Esophagus muscularis mucosa (tissue), 3 donors: ENCODE measurements around the gene FBXO28.

Experiments used
- CTCF ChIP-seq, 3 experiments: fragments of 200-600 bp in 2 of 3; fragments of 450-650 bp in 1 of 3; sonication (generic) in 2 of 3; IDR thresholded peaks; one replicate each; pipeline ENCODE4 v1.5.1; 2017 to 2019; ENCODE audit warnings: antibody characterized with exemption in 3 of 3, mild to moderate bottlenecking in 2 of 3, moderate library complexity in 1 of 3
- POLR2A ChIP-seq: fragments of 450-650 bp; IDR thresholded peaks from one replicate; pipeline ENCODE4 v1.6.1; 2017; ENCODE audit warnings: antibody characterized with exemption, moderate library complexity, mild to moderate bottlenecking, low read depth
- POLR2AphosphoS5 ChIP-seq, 2 donors: sonication (generic); formaldehyde crosslinking; IDR thresholded peaks; one replicate each; pipeline ENCODE4 v1.6.1; 2017; ENCODE audit warnings: antibody characterized with exemption in 2 of 2

- peak in 2 of 3 experiments; percentile 4 to 8 for TF ChIP-seq CTCF (IDR thresholded peaks at IDR 0.05)
- peak; percentile 56 for TF ChIP-seq POLR2A
- peak; percentile 89 to 96 for TF ChIP-seq POLR2AphosphoS5 (IDR thresholded peaks at IDR 0.05)
These were observed 69.1 kb downstream of the FBXO28 start, which contains the start of gene DEGS1 for GRCh38 chr1:224182866-224183590.
